Uterine smooth muscle cell (primary cell): Measurements from ENCODE around the gene TSG101. TPM values are rescaled to one million over a fixed set of nuclear protein-coding genes. Genes with fewer than 3 reads are reported as not detected.

Experiments
- total RNA-seq: library from RNA; depleted of rRNA; stranded (reverse); fragments of >200 nt; gene quantifications from 2 replicates; pipeline ENCODE4 v1.2.3, GENCODE V29; 2014

Gene TSG101, protein sequence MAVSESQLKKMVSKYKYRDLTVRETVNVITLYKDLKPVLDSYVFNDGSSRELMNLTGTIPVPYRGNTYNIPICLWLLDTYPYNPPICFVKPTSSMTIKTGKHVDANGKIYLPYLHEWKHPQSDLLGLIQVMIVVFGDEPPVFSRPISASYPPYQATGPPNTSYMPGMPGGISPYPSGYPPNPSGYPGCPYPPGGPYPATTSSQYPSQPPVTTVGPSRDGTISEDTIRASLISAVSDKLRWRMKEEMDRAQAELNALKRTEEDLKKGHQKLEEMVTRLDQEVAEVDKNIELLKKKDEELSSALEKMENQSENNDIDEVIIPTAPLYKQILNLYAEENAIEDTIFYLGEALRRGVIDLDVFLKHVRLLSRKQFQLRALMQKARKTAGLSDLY
- total RNA-seq: 65.7 and 78.9 TPM in 2 replicates

DNA sequence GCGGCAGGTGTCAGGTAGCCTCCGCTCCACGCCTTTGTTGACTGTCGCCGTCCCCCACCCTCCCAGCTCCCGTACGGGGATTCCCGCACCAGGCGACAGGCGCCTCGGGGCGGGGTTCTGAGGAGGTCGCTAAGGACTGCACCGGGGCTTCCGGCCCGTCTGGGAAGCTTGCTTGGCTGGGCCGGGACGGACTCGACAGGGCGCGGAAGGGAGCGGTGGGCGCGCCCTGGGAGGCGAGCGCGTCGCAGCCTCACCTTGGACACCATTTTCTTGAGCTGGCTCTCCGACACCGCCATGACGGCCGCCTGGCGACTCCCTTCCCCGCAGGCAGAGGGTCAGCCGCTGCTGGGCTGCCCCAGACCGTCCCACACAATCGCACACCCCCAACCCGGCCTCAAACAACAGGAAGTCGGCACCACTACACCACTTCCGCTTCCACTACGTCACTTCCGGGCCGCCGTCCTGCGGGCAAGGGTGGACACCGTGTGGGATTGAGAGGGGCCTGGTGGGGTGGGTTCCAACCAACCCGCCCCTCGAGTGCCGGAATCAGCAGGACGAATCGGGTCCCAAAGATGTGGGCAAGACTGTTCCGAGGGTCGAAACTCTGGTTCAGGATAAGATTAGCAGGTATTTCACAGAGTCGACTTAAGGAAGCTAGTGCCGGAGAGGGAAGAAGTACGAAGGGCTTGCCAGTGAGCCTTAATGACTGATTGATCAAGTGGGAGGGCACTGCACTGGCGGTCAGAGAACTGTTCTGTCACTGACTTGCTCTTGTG lies at the start of gene TSG101:
Gene TSG101 (minus strand): TSS at position 422 of the 776 bp plus-strand sequence. CDS start 126 bp downstream, at position 296.

DNA sequence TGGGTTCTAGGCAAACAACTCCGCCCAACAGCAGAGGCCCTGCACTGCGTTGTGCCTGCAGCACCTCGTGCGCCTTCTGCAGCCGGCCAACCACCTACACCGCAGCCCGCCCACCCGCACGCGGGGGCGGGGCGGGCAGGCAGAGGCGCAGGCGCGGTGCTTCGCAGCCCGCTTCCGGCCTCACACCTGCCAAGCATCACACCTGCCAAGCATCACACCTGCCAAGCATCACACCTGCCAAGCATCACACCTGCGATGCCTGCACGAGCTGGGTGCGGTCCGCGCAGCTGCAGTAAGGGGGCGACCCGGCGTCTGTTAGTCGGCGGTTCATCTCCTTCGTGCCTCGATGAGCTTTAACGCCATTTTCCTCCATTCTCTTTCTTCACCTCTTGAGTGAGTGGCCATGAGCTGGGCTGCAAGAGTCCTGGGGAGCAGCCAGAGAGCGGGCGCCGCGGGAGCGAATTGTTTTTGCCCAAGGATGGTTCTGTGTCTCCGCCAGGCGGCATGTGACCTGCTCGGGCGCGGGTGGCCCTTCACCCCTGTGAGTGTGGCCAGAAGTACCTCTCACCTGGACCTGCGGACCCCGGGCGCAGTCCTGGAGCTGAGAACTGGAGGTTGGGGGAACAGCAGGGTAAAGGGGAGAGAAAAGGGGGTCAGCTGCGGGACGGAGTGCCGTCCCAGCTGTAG lies 70.9 kb downstream of the TSG101 start, which contains the start of gene LDHAL6A:
Gene LDHAL6A (plus strand): TSS at position 171 of the 687 bp plus-strand sequence. CDS start 825 bp downstream, outside the sequence.

Other genes with a start within 250 kb of the TSG101 start
- 33.2 and 38.9 TPM in 2 replicates for gene HPS5, start 204.8 kb downstream of the TSG101 start, total RNA-seq
- gene GTF2H1, start 204.4 kb downstream of the TSG101 start, total RNA-seq: 67.6 and 81.6 TPM in 2 replicates
- 521 and 846 TPM in 2 replicates for gene LDHA, start 132.4 kb downstream of the TSG101 start, total RNA-seq
- 1.9 TPM in 1 of 2 replicates, not detected in the other for gene LDHC, start 114.6 kb downstream of the TSG101 start, total RNA-seq
- gene LDHAL6A, start 71.1 kb downstream of the TSG101 start, total RNA-seq: not detected in 2 replicates
- 27.1 and 31.4 TPM in 2 replicates for gene UEVLD, start 61.8 kb upstream of the TSG101 start, total RNA-seq
- 1.3 and 1.5 TPM in 2 replicates for gene MISFA, start 72.8 kb upstream of the TSG101 start, total RNA-seq
- gene SPTY2D1, start 107.4 kb upstream of the TSG101 start, total RNA-seq: 21.9 and 25.1 TPM in 2 replicates
- 0.11 and 0.25 TPM in 2 replicates for gene TMEM86A, start 171.8 kb upstream of the TSG101 start, total RNA-seq
- gene IGSF22, start 199.2 kb upstream of the TSG101 start, total RNA-seq: not detected in 2 replicates